GM12892 (cell line): ENCODE measurements around the gene MAP2K6.

Source experiments
- POLR2A ChIP-seq: IDR thresholded peaks from 2 replicates; pipeline ENCODE4 v1.6.1; 2011; ENCODE audit warnings: low read depth, low read length, control low read depth
- POLR2AphosphoS5 ChIP-seq: IDR thresholded peaks from 2 replicates; pipeline ENCODE4 v1.6.1; 2011; ENCODE audit warnings: low read depth, low read length, control low read depth
- TAF1 ChIP-seq: IDR thresholded peaks from 2 replicates; pipeline ENCODE4 v1.6.1; 2011; ENCODE audit warnings: low read depth, mild to moderate bottlenecking, control low read depth, low read length, borderline replicate concordance

GRCh38 chr17:69417545-69418483, 3.3 kb downstream of the MAP2K6 start:
- no peak for TF ChIP-seq POLR2AphosphoS5
- TF ChIP-seq POLR2A, result no peak
- no peak for TF ChIP-seq TAF1
